ENCODE measurements around the gene ZNF358. TPM values are rescaled to one million over a fixed set of nuclear protein-coding genes. Genes with fewer than 3 reads are reported as not detected.

The ZNF358 gene
- total RNA-seq, 2 donors from 2014 or later: 20.2 to 44.1 TPM

GRCh38 chr19:7522072-7522922 lies 6.4 kb downstream of the ZNF358 start, which contains the start of gene MCOLN1:
Gene MCOLN1 (plus strand): TSS chr19:7522624. CDS start chr19:7522751, 127 bp downstream.
- peak within 1 kb of the TSS; percentile 46 to 72 for H3K9ac ChIP-seq (ENCODE audit: low read depth in 2 of 2, low read length in 2 of 2)
- peak within 1 kb of the TSS; percentile 95 for H3K4me3 ChIP-seq
- peaks cover 10% of the 10 kb centered on the region for H3K4me1 ChIP-seq
- H3K27ac ChIP-seq: peak within 1 kb of the TSS; percentile 0
- no peaks in the 10 kb centered on the region for H3K36me3 ChIP-seq
- H3K9me3 ChIP-seq: no peaks in the 10 kb centered on the region
- no peak for TF ChIP-seq CTCF (IDR thresholded peaks at IDR 0.05)
- intact Hi-C loops (cut with DNase I): no loop called here
- no peaks in the 10 kb centered on the region for H3K27me3 ChIP-seq
- DNase-seq: peak; percentile 99

GRCh38 chr19:7522923-7523667 lies 7.2 kb downstream of the ZNF358 start:
- H3K4me1 ChIP-seq: peaks cover 10% of the 10 kb centered on the region
- no peaks in the 10 kb centered on the region for H3K9me3 ChIP-seq
- intact Hi-C loops (cut with DNase I): no loop called here
- peak overlapping the region; percentile 0 for H3K27ac ChIP-seq
- DNase-seq: no peak
- peak overlapping the region; percentile 95 for H3K4me3 ChIP-seq
- TF ChIP-seq CTCF (IDR thresholded peaks at IDR 0.05): no peak
- H3K27me3 ChIP-seq: no peaks in the 10 kb centered on the region
- no peaks in the 10 kb centered on the region for H3K36me3 ChIP-seq
- H3K9ac ChIP-seq (ENCODE audit: low read depth in 2 of 2, low read length in 2 of 2): peak overlapping the region; percentile 46 to 72

- TF ChIP-seq CTCF (IDR thresholded peaks at IDR 0.05): no peak
- Histone ChIP-seq H3K9me3 (no peaks in the 10 kb centered on the region), H3K4me3 (no peak overlapping the region), H3K4me1 (peaks cover 10% of the 10 kb centered on the region), H3K27me3 (no peaks in the 10 kb centered on the region), H3K9ac (ENCODE audit: low read depth in 2 of 2, low read length in 2 of 2) (no peak overlapping the region), H3K36me3 (no peaks in the 10 kb centered on the region), H3K27ac (no peak overlapping the region)
- intact Hi-C loops (cut with DNase I): no loop called here
- DNase-seq: no peak
Measured at GRCh38 chr19:7524523-7524922, 8.6 kb downstream of the ZNF358 start.

GRCh38 chr19:7524992-7525739 lies 9.3 kb downstream of the ZNF358 start:
- intact Hi-C loops (cut with DNase I): no loop called here
- DNase-seq: no peak
- Histone ChIP-seq H3K9me3 (no peaks in the 10 kb centered on the region), H3K27ac (no peak overlapping the region), H3K27me3 (no peaks in the 10 kb centered on the region), H3K4me3 (no peak overlapping the region), H3K36me3 (no peaks in the 10 kb centered on the region), H3K9ac (ENCODE audit: low read depth in 2 of 2, low read length in 2 of 2) (no peak overlapping the region), H3K4me1 (peaks cover 10% of the 10 kb centered on the region)
- TF ChIP-seq CTCF (IDR thresholded peaks at IDR 0.05): no peak

Measured in colonic mucosa (tissue), 4 donors.